HCT116 (cell line): Measurements from ENCODE around the gene ST3GAL2.

Experiments used
- CBX3 ChIP-seq: IDR thresholded peaks from 2 replicates; pipeline ENCODE4 v1.6.1; 2012; ENCODE audit warnings: low read depth
- CEBPB ChIP-seq: IDR thresholded peaks from 2 replicates; pipeline ENCODE4 v1.6.1; 2012; ENCODE audit warnings: low read depth
- EZH2 ChIP-seq: fragments of 200-600 bp; sonication (generic); IDR thresholded peaks from 2 replicates; pipeline ENCODE4 v1.6.1; 2017; ENCODE audit warnings: antibody characterized with exemption, mixed run types
- EZH2phosphoT487 ChIP-seq: fragments of 200-600 bp; IDR thresholded peaks from 2 replicates; pipeline ENCODE4 v1.6.1; 2018; ENCODE audit warnings: antibody characterized with exemption, borderline replicate concordance
- JUND ChIP-seq: IDR thresholded peaks from 2 replicates; pipeline ENCODE4 v1.6.1; 2012
- POLR2A ChIP-seq: IDR thresholded peaks from 2 replicates; pipeline ENCODE4 v1.7.0; 2011; ENCODE audit warnings: borderline replicate concordance; ENCODE audit not compliant: insufficient read depth, insufficient read length; ENCODE audit errors: extremely low read depth
- POLR2AphosphoS5 ChIP-seq: IDR thresholded peaks from 2 replicates; pipeline ENCODE4 v1.6.1; 2011; ENCODE audit warnings: mild to moderate bottlenecking, low read depth, low read length, moderate library complexity
- SIN3A ChIP-seq: IDR thresholded peaks from 2 replicates; pipeline ENCODE4 v1.6.1; 2012; ENCODE audit warnings: low read depth
- SP1 ChIP-seq: IDR thresholded peaks from 2 replicates; pipeline ENCODE4 v1.6.1; 2012; ENCODE audit warnings: low read depth
- YY1 ChIP-seq: IDR thresholded peaks from 2 replicates; pipeline ENCODE4 v1.6.1; 2011; ENCODE audit warnings: low read length, low read depth, moderate library complexity, mild to moderate bottlenecking; ENCODE audit not compliant: insufficient replicate concordance; ENCODE audit errors: extremely low read depth
- TF ChIP-seq, protein P1 (sequence below), 3 experiments: fragments of 200-600 bp in 1 of 3; sonication (generic) in 1 of 3; IDR thresholded peaks in 2 of 3; conservative IDR thresholded peaks in 1 of 3; 2 replicates each; pipeline ENCODE4 v1.5.1; 2012 to 2017; ENCODE audit warnings: low read depth in 2 of 3, low read length in 2 of 3, antibody characterized with exemption in 1 of 3, borderline replicate concordance in 1 of 3, control low read depth in 1 of 3, mild to moderate bottlenecking in 1 of 3, mixed read lengths in 1 of 3, mixed run types in 1 of 3, moderate library complexity in 1 of 3; ENCODE audit not compliant: insufficient read depth in 1 of 3

DNA sequence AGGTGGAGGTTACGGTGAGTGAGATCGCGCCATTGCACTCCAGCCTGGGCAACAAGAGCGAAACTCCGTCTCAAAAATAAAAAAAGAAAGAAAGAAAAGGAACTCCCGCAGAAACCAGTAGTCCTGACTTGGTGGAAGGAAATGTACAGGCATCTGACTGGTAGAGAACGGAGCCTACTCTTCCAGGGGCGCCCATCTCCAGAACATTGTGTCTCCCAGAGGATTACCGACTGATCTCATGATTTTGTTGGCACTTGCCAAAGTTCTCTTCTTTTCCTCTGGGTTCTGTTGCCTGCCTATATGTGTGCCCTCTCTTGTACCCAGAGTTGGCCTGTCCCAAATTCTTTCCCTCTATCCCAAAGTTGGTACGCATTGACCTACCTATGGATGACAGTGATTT is 68.0 kb downstream of the ST3GAL2 start:
- no peak for TF ChIP-seq POLR2AphosphoS5
- TF ChIP-seq YY1: no peak
- TF ChIP-seq, protein P1, sequence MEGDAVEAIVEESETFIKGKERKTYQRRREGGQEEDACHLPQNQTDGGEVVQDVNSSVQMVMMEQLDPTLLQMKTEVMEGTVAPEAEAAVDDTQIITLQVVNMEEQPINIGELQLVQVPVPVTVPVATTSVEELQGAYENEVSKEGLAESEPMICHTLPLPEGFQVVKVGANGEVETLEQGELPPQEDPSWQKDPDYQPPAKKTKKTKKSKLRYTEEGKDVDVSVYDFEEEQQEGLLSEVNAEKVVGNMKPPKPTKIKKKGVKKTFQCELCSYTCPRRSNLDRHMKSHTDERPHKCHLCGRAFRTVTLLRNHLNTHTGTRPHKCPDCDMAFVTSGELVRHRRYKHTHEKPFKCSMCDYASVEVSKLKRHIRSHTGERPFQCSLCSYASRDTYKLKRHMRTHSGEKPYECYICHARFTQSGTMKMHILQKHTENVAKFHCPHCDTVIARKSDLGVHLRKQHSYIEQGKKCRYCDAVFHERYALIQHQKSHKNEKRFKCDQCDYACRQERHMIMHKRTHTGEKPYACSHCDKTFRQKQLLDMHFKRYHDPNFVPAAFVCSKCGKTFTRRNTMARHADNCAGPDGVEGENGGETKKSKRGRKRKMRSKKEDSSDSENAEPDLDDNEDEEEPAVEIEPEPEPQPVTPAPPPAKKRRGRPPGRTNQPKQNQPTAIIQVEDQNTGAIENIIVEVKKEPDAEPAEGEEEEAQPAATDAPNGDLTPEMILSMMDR (IDR thresholded peaks at IDR 0.05 in 2 of 3, conservative IDR thresholded peaks at IDR 0.05 in 1 of 3; ENCODE audit: borderline replicate concordance in 1 of 3, insufficient read depth in 1 of 3, low read depth in 2 of 3, low read length in 2 of 3): no peak
- TF ChIP-seq CBX3: no peak
- TF ChIP-seq EZH2phosphoT487: no peak
- no peak for TF ChIP-seq POLR2A
- TF ChIP-seq SIN3A: no peak
- TF ChIP-seq SP1: no peak
- no peak for TF ChIP-seq CEBPB
- no peak for TF ChIP-seq EZH2
- no peak for TF ChIP-seq JUND
